ENCODE results near the gene FBXW2.

FBXW2 gene

GRCh38 chr9:120741701-120742100, 51.5 kb downstream of the FBXW2 start:
- DNase-seq = no peak

GRCh38 chr9:120741191-120741590, 52.0 kb downstream of the FBXW2 start:
- peak in 2 of 4 experiments; percentile 38 to 57 for DNase-seq

- no peak for DNase-seq
Measured at GRCh38 chr9:120740132-120740531, 53.1 kb downstream of the FBXW2 start.

GRCh38 chr9:120737416-120738165, 55.6 kb downstream of the FBXW2 start:
- DNase-seq = peak in 3 of 4 experiments; percentile 53 to 82 (median 76)

- peak in 1 of 4 experiments; percentile 31 for DNase-seq
Measured at GRCh38 chr9:120736881-120737280, 56.3 kb downstream of the FBXW2 start.

- DNase-seq = peak; percentile 83 to 95 (median 90)
Measured at GRCh38 chr9:120735415-120736126, 57.6 kb downstream of the FBXW2 start.

- peak in 2 of 4 experiments; percentile 15 to 16 for DNase-seq
Measured at GRCh38 chr9:120734607-120735410, 58.4 kb downstream of the FBXW2 start.

GRCh38 chr9:120733190-120733589, 60.0 kb downstream of the FBXW2 start:
- no peak for DNase-seq

GRCh38 chr9:120730654-120731514, 62.3 kb downstream of the FBXW2 start:
- peak; percentile 60 to 81 (median 76) for DNase-seq

- peak; percentile 49 to 66 (median 62) for DNase-seq
Measured at GRCh38 chr9:120729791-120730241, 63.4 kb downstream of the FBXW2 start.

- no peak for DNase-seq
Measured at GRCh38 chr9:120726484-120726883, 66.7 kb downstream of the FBXW2 start.

GRCh38 chr9:120725907-120726306, 67.3 kb downstream of the FBXW2 start:
- DNase-seq = no peak

GRCh38 chr9:120724757-120725400, 68.3 kb downstream of the FBXW2 start:
- no peak for DNase-seq

GRCh38 chr9:120723565-120723964, 69.7 kb downstream of the FBXW2 start:
- DNase-seq = no peak

GRCh38 chr9:120720404-120720803, 72.8 kb downstream of the FBXW2 start:
- no peak for DNase-seq

- no peak for DNase-seq
Measured at GRCh38 chr9:120718316-120718715, 74.9 kb downstream of the FBXW2 start.

GRCh38 chr9:120717176-120717575, 76.0 kb downstream of the FBXW2 start:
- DNase-seq = no peak

- no peak for DNase-seq
Measured at GRCh38 chr9:120716483-120716882, 76.7 kb downstream of the FBXW2 start.

- peak in 3 of 4 experiments; percentile 20 to 49 (median 36) for DNase-seq
Measured at GRCh38 chr9:120715389-120715924, 77.8 kb downstream of the FBXW2 start.

- no peak for DNase-seq
Measured at GRCh38 chr9:120714846-120715388, 78.3 kb downstream of the FBXW2 start.
